SK-N-SH (cell line): ENCODE results near the gene ARSJ.

ENCODE experiments used
- EZH2phosphoT487 ChIP-seq: fragments of 200-600 bp; sonication (generic); IDR thresholded peaks from 2 replicates; pipeline ENCODE4 v1.6.1; 2017; ENCODE audit warnings: low read depth, mixed run types, mild to moderate bottlenecking, antibody characterized with exemption, moderate library complexity, borderline replicate concordance
- GABPA ChIP-seq: IDR thresholded peaks from 2 replicates; pipeline ENCODE4 v1.4.0; 2012; ENCODE audit warnings: low read depth, mild to moderate bottlenecking
- JUND ChIP-seq: IDR thresholded peaks from 2 replicates; pipeline ENCODE4 v1.4.0; 2012
- RFX5 ChIP-seq: IDR thresholded peaks from 2 replicates; pipeline ENCODE4 v1.6.1; 2012; ENCODE audit warnings: mild to moderate bottlenecking, improper control_type of control experiment, low read length
- SIN3A ChIP-seq: IDR thresholded peaks from 2 replicates; pipeline ENCODE4 v1.6.1; 2012; ENCODE audit warnings: low read depth, mild to moderate bottlenecking, low read length, moderate library complexity, borderline replicate concordance
- SMC3 ChIP-seq: IDR thresholded peaks from 2 replicates; pipeline ENCODE4 v1.6.1; 2012; ENCODE audit warnings: low read depth, low read length, improper control_type of control experiment
- TF ChIP-seq, protein P1 (sequence below): fragments of 200-600 bp; sonication (generic); IDR thresholded peaks from 2 replicates; pipeline ENCODE4 v1.6.1; 2017; ENCODE audit warnings: antibody characterized with exemption, mild to moderate bottlenecking, moderate library complexity

DNA sequence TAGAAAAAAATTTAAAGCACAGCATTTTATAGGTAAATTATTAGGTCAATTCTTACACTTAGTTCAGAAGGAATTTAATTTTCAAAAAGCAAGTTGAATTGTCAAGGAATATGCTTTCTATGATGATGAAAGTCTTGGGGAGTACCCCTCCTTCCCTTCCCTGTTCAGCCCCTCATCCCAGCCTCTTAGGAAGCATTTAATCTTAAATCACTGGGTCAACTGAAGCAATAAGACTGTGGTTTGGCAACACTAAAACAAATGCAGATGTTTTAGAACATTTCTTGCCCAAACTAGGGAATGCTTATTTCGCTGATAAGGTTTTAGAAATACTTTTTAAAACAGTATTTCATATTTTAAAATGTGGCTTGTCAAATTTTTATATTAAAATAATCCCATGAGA lies 19.1 kb upstream of the ARSJ start:
- no peak for TF ChIP-seq SIN3A
- no peak for TF ChIP-seq JUND
- TF ChIP-seq RFX5: no peak
- TF ChIP-seq, protein P1, sequence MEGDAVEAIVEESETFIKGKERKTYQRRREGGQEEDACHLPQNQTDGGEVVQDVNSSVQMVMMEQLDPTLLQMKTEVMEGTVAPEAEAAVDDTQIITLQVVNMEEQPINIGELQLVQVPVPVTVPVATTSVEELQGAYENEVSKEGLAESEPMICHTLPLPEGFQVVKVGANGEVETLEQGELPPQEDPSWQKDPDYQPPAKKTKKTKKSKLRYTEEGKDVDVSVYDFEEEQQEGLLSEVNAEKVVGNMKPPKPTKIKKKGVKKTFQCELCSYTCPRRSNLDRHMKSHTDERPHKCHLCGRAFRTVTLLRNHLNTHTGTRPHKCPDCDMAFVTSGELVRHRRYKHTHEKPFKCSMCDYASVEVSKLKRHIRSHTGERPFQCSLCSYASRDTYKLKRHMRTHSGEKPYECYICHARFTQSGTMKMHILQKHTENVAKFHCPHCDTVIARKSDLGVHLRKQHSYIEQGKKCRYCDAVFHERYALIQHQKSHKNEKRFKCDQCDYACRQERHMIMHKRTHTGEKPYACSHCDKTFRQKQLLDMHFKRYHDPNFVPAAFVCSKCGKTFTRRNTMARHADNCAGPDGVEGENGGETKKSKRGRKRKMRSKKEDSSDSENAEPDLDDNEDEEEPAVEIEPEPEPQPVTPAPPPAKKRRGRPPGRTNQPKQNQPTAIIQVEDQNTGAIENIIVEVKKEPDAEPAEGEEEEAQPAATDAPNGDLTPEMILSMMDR: no peak
- TF ChIP-seq SMC3: no peak
- no peak for TF ChIP-seq EZH2phosphoT487
- no peak for TF ChIP-seq GABPA
